ENCODE measurements around the gene GNG2.

- TF ChIP-seq, protein P1, sequence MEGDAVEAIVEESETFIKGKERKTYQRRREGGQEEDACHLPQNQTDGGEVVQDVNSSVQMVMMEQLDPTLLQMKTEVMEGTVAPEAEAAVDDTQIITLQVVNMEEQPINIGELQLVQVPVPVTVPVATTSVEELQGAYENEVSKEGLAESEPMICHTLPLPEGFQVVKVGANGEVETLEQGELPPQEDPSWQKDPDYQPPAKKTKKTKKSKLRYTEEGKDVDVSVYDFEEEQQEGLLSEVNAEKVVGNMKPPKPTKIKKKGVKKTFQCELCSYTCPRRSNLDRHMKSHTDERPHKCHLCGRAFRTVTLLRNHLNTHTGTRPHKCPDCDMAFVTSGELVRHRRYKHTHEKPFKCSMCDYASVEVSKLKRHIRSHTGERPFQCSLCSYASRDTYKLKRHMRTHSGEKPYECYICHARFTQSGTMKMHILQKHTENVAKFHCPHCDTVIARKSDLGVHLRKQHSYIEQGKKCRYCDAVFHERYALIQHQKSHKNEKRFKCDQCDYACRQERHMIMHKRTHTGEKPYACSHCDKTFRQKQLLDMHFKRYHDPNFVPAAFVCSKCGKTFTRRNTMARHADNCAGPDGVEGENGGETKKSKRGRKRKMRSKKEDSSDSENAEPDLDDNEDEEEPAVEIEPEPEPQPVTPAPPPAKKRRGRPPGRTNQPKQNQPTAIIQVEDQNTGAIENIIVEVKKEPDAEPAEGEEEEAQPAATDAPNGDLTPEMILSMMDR (IDR thresholded peaks at IDR 0.05), result no peak
- TF ChIP-seq POLR2AphosphoS5 (IDR thresholded peaks at IDR 0.05), result no peak
These were observed 149.8 kb downstream of the GNG2 start for GRCh38 chr14:52010173-52010693.
